K562 (cell line): ENCODE results near the gene SERF2. TPM values are rescaled to one million over a fixed set of nuclear protein-coding genes. Genes with fewer than 3 reads are reported as not detected.
A peak's percentile ranks its signal among the peaks of the same experiment; 100 is the strongest.

Experiments used
- ARHGAP35 ChIP-seq: fragments of 450-650 bp; IDR thresholded peaks from 2 replicates; pipeline ENCODE4 v1.6.1; 2018; ENCODE audit not compliant: partially characterized antibody
- CEBPG ChIP-seq, 3 experiments: fragments of 200-800 bp in 1 of 3; sonication (Bioruptor generic) in 1 of 3; sonication (generic) in 1 of 3; formaldehyde crosslinking in 1 of 3; IDR thresholded peaks in 2 of 3; conservative IDR thresholded peaks in 1 of 3; 2 replicates each; pipeline versions ENCODE4 v1.6.1 to v1.8.0; 2016 to 2022; ENCODE audit warnings: missing compliant biosample characterization in 2 of 3, missing genetic modification characterization in 2 of 3, mild to moderate bottlenecking in 1 of 3, missing genetic modification reagents in 1 of 3
- HES1 ChIP-seq: fragments of 450-650 bp; IDR thresholded peaks from 2 replicates; pipeline ENCODE4 v1.6.1; 2016; ENCODE audit warnings: low read depth, mild to moderate bottlenecking, moderate library complexity
- HOXB6 ChIP-seq: fragments of 250-450 bp; sonication (Bioruptor Pico); IDR thresholded peaks from 2 replicates; pipeline ENCODE4 v1.5.1; 2022; ENCODE audit warnings: mild to moderate bottlenecking, borderline replicate concordance
- JUND ChIP-seq, 2 experiments: IDR thresholded peaks; 2 replicates in 1 of 2; 3 replicates in 1 of 2; pipeline ENCODE4 v1.6.1; 2011; ENCODE audit warnings: borderline replicate concordance in 2 of 2, low read depth in 2 of 2, low read length in 2 of 2, improper control_type of control experiment in 1 of 2, missing biosample characterization in 1 of 2, missing genetic modification characterization in 1 of 2, missing genetic modification reagents in 1 of 2
- MAZ ChIP-seq, 2 experiments: fragments of 450-650 bp in 1 of 2; sonication (generic) in 1 of 2; formaldehyde crosslinking; IDR thresholded peaks in 1 of 2; conservative IDR thresholded peaks in 1 of 2; 2 replicates each; pipeline versions ENCODE4 v1.4.0 to v1.5.0; 2020; ENCODE audit warnings: mild to moderate bottlenecking in 1 of 2, missing genetic modification reagents in 1 of 2
- SETDB1 ChIP-seq: IDR thresholded peaks from one replicate; pipeline ENCODE4 v1.6.1; 2012; ENCODE audit warnings: low read length, control low read depth, inconsistent platforms
- ZFPM2 ChIP-seq: fragments of 250-450 bp; sonication (Bioruptor Pico); IDR thresholded peaks from 2 replicates; pipeline ENCODE4 v1.5.1; 2022; ENCODE audit warnings: mild to moderate bottlenecking
- ZNF175 ChIP-seq: fragments of 200-800 bp; sonication (Bioruptor generic); IDR thresholded peaks from 2 replicates; pipeline ENCODE4 v1.6.1; 2016; ENCODE audit warnings: low read depth, mild to moderate bottlenecking, missing genetic modification characterization, missing compliant biosample characterization
- polyA plus RNA-seq, 8 experiments: library from polyadenylated mRNA; depleted of rRNA in 4 of 8; stranded (reverse) in 5 of 8; unstranded in 3 of 8; fragments of >200 nt; fragmentation: Nextera tagmentation in 2 of 8; fragmentation: Illumina TruSeq in 1 of 8; extraction: Ambion mirVana in 2 of 8; extraction: Trizol in 1 of 8; gene quantifications; 2 replicates each; pipeline versions ENCODE4 v1.2.1 to v1.2.3, GENCODE V29; 2011 to 2014; ENCODE audit warnings: inconsistent platforms in 1 of 8, missing spikeins in 1 of 8
- total RNA-seq, 7 experiments: library from RNA; depleted of rRNA in 6 of 7; stranded (reverse); fragments of >200 nt in 6 of 7; fragmentation: Illumina TruSeq in 2 of 7; extraction: Trizol in 2 of 7; gene quantifications; 2 replicates each; pipeline versions ENCODE4 v1.2.1 to v1.2.3, GENCODE V29; 2011 to 2021; ENCODE audit warnings: low replicate concordance in 1 of 7
- TF ChIP-seq, protein P1 (sequence below): fragments of 450-650 bp; IDR thresholded peaks from 2 replicates; pipeline ENCODE4 v1.6.1; 2017; ENCODE audit warnings: antibody characterized with exemption
- TF ChIP-seq, protein P2 (sequence below): fragments of 200-400 bp; formaldehyde crosslinking; IDR thresholded peaks from 2 replicates; pipeline ENCODE4 v1.6.1; 2017; ENCODE audit warnings: mild to moderate bottlenecking, low read depth, low read length, moderate library complexity
- TF ChIP-seq, protein P3 (sequence below): fragments of 200-800 bp; sonication (Bioruptor generic); IDR thresholded peaks from 2 replicates; pipeline ENCODE4 v1.6.1; 2016; ENCODE audit warnings: missing genetic modification characterization, missing compliant biosample characterization

Gene SERF2
- total and polyA plus RNA-seq, 9 of the 15 experiments (the other 6 are each of a cell fraction or from before 2014, with no cell fraction given): 497 to 3,360 (median 867) TPM

DNA sequence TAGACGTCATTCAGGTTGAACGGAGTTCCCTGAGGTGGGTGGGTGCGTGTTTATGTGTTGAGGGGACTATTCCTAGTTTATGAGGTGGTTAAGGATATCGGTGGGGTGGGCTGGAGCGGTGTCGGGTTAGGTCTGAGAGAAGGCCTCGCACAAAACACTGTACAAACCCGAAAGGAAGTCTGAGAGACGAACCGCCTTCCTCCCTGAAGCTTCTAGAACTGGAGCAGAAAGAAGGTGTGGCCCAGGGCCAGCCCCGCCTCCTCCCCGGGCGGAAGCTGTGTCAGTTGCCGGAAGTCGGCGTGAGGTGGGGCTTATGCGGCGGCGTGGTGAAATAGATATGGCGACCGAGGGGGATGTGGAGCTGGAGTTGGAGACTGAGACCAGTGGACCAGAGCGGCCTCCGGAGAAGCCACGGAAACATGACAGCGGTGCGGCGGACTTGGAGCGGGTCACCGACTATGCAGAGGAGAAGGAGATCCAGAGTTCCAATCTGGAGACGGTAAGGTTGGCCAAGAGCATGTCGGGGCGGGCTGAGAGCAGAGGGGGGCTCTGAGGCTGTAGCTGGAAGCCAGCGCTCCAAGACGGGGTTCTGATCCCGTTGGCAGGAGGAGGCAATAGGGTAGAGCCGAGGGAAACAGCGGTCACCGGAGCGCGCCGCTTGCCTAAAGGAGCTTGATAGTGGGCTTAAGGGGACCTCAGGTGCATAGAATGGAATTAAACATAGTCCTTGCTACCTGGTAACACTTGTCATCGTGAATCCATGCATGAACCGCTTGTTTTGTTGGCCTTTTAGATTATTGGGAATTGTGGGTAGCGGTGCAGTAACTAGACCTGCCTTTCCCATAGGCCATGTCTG, 8.4 kb downstream of the SERF2 start, which contains the start of gene HYPK (continued):
- TF ChIP-seq, protein P1, sequence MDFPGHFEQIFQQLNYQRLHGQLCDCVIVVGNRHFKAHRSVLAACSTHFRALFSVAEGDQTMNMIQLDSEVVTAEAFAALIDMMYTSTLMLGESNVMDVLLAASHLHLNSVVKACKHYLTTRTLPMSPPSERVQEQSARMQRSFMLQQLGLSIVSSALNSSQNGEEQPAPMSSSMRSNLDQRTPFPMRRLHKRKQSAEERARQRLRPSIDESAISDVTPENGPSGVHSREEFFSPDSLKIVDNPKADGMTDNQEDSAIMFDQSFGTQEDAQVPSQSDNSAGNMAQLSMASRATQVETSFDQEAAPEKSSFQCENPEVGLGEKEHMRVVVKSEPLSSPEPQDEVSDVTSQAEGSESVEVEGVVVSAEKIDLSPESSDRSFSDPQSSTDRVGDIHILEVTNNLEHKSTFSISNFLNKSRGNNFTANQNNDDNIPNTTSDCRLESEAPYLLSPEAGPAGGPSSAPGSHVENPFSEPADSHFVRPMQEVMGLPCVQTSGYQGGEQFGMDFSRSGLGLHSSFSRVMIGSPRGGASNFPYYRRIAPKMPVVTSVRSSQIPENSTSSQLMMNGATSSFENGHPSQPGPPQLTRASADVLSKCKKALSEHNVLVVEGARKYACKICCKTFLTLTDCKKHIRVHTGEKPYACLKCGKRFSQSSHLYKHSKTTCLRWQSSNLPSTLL: no peak
- TF ChIP-seq JUND (IDR thresholded peaks at IDR 0.05; ENCODE audit: borderline replicate concordance, low read depth, low read length) (no peak), JUND (tag; IDR thresholded peaks at IDR 0.05; ENCODE audit: borderline replicate concordance, low read depth, low read length) (no peak; the same call in 2 of the 3 replicates), ZNF175 (CRISPR knock-in tag) (no peak), HES1 (no peak), HOXB6 (CRISPR knock-in tag) (no peak), ZFPM2 (0 out of 2 replicates have a peak, but pooled peaks have one; percentile 46), MAZ (CRISPR knock-in tag; conservative IDR thresholded peaks at IDR 0.05 in 1 of 2, IDR thresholded peaks at IDR 0.05 in 1 of 2) (peak in 1 of 2 experiments; percentile 58; a peak in 1 of 4 replicates), ARHGAP35 (no peak), CEBPG (CRISPR knock-in tag; IDR thresholded peaks at IDR 0.05) (0 out of 2 replicates have a peak, but pooled peaks have one; percentile 17), CEBPG (tag; conservative IDR thresholded peaks at IDR 0.05 in 1 of 2, IDR thresholded peaks at IDR 0.05 in 1 of 2) (0 out of 4 replicates have a peak, but pooled peaks of 1 of the 2 experiments have one; percentile 32), SETDB1 (no peak)
- TF ChIP-seq, protein P2, sequence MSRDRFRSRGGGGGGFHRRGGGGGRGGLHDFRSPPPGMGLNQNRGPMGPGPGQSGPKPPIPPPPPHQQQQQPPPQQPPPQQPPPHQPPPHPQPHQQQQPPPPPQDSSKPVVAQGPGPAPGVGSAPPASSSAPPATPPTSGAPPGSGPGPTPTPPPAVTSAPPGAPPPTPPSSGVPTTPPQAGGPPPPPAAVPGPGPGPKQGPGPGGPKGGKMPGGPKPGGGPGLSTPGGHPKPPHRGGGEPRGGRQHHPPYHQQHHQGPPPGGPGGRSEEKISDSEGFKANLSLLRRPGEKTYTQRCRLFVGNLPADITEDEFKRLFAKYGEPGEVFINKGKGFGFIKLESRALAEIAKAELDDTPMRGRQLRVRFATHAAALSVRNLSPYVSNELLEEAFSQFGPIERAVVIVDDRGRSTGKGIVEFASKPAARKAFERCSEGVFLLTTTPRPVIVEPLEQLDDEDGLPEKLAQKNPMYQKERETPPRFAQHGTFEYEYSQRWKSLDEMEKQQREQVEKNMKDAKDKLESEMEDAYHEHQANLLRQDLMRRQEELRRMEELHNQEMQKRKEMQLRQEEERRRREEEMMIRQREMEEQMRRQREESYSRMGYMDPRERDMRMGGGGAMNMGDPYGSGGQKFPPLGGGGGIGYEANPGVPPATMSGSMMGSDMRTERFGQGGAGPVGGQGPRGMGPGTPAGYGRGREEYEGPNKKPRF: no peak
- TF ChIP-seq, protein P3, sequence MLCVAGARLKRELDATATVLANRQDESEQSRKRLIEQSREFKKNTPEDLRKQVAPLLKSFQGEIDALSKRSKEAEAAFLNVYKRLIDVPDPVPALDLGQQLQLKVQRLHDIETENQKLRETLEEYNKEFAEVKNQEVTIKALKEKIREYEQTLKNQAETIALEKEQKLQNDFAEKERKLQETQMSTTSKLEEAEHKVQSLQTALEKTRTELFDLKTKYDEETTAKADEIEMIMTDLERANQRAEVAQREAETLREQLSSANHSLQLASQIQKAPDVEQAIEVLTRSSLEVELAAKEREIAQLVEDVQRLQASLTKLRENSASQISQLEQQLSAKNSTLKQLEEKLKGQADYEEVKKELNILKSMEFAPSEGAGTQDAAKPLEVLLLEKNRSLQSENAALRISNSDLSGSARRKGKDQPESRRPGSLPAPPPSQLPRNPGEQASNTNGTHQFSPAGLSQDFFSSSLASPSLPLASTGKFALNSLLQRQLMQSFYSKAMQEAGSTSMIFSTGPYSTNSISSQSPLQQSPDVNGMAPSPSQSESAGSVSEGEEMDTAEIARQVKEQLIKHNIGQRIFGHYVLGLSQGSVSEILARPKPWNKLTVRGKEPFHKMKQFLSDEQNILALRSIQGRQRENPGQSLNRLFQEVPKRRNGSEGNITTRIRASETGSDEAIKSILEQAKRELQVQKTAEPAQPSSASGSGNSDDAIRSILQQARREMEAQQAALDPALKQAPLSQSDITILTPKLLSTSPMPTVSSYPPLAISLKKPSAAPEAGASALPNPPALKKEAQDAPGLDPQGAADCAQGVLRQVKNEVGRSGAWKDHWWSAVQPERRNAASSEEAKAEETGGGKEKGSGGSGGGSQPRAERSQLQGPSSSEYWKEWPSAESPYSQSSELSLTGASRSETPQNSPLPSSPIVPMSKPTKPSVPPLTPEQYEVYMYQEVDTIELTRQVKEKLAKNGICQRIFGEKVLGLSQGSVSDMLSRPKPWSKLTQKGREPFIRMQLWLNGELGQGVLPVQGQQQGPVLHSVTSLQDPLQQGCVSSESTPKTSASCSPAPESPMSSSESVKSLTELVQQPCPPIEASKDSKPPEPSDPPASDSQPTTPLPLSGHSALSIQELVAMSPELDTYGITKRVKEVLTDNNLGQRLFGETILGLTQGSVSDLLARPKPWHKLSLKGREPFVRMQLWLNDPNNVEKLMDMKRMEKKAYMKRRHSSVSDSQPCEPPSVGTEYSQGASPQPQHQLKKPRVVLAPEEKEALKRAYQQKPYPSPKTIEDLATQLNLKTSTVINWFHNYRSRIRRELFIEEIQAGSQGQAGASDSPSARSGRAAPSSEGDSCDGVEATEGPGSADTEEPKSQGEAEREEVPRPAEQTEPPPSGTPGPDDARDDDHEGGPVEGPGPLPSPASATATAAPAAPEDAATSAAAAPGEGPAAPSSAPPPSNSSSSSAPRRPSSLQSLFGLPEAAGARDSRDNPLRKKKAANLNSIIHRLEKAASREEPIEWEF (CRISPR knock-in tag): no peak
